NK-92 (cell line): ENCODE results near the gene CYB5R4.

Source experiments
- DNase-seq: peaks from one replicate; lab custom pipeline; 2025; ENCODE audit not compliant: unreplicated experiment; lab: John Stamatoyannopoulos, UW

Gene CYB5R4, protein sequence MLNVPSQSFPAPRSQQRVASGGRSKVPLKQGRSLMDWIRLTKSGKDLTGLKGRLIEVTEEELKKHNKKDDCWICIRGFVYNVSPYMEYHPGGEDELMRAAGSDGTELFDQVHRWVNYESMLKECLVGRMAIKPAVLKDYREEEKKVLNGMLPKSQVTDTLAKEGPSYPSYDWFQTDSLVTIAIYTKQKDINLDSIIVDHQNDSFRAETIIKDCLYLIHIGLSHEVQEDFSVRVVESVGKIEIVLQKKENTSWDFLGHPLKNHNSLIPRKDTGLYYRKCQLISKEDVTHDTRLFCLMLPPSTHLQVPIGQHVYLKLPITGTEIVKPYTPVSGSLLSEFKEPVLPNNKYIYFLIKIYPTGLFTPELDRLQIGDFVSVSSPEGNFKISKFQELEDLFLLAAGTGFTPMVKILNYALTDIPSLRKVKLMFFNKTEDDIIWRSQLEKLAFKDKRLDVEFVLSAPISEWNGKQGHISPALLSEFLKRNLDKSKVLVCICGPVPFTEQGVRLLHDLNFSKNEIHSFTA

DNA sequence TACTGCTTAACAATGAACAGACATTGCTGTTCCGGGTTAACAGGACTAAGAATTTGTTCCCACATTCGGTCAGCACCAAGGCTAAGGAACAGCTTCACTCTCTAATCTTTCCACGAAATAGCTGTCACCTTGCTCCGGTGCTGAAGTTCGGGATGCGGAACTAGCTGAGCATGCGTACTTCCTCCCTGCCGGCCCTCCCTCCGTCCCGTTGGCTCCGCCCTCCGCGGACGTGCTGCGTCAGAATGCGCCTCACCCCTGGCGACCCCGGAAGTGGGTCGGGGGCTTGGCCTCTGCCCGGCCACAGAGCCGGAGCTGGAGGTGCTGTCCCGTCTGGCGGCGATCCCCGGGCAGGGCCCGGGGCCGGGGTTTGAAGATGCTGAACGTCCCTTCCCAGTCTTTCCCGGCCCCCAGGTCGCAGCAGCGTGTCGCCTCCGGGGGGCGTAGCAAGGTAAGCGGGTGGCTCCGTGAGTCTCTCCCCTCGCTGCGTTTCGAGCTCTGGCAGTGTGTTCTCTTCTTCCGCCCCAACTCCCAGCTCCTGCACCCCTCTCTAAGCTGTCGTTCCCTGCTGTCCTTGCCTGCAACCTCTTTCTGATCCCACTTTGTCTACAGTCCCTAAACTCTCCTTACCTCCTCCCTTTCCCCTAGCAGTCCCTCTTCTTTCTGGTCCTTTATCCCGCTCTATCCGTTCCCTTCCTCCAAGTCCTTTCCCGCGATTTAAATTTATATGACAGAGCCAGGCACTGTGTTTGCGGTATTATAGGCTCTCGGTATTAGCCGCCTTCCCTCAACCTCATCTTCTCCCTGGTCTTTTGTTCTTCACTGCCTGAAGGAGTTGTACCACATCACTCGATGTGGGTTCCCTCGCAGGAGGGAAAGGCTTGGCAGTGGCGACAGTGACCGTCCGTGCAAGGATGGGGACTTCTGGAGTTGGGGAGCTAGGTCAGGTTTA lies at the start of gene CYB5R4:
CYB5R4 (plus strand) TSS at position 280 of the 949 bp plus-strand sequence; CDS start at position 374, 94 bp downstream.
- peak; percentile 59 for DNase-seq

DNA sequence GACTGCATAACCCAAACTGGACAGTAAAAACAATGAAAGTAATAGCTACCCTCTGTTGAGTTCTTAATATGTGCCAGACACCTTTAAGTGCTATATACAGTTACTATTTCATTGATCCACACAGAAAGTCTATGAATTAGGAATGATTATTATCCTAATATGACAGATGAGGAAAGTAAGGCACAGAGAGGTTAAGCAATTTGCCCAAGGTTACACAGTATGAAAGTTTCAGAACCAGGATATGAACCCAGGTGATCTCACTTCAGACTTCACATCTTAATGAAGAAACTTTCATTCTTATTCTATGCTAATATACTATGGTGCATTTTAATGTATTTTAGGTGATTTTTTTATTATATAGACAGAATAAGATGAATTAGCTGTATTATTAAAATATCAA lies 46.9 kb upstream of the CYB5R4 start:
- no peak for DNase-seq

DNA sequence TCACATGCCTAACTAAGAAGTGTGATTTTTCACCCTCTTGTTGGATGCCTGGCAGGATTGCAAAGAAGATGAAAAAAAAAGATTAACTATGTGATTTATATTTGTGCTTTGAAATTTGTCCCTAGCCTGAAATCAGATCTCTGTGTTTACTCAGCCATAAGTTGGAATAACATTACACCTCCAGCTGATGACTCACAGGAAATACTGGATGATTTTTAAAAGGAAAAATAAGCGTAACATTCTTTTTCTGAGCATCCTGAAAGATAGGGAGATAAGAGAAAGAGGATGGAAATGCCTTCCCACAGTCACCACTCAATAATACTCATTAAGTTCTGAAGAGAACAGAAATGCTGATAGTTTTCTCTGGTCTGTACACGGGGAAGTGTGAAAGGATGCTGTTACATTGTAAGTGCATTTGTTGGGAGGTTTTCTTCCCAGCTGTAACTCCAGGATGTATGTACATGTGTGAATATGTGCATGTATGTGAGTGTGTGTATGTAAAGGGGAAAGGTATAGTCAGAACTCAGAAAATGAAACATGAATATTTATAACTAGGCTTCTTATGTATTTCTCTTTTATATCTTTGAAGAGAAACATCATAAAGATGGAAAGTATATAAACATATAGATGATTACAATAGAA lies 43.7 kb upstream of the CYB5R4 start:
- DNase-seq = no peak

DNA sequence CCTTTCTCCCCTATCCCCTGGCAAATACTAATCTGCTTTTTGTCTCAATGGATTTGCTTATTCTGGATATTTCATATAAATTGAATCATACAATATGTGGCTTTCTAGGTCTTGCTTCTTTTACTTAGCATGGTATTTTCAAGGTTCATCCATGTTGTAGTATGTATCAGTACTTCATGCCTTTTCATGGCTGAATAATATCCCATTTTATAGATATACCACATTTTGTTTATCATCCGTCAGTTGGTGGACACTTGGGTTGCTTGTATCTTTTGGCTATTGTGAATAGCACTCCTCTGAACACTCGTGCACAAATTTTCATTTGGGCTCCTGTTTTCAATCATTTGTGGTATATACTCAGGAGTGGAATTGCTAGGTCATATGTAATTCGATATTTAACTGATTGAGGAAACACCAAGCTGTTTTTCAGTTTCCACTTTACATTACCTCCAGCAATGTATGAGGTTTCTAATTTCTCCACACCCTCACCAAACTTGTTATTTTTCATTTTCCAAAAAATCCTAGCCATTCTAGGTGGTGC lies 36.8 kb upstream of the CYB5R4 start:
- DNase-seq = no peak

DNA sequence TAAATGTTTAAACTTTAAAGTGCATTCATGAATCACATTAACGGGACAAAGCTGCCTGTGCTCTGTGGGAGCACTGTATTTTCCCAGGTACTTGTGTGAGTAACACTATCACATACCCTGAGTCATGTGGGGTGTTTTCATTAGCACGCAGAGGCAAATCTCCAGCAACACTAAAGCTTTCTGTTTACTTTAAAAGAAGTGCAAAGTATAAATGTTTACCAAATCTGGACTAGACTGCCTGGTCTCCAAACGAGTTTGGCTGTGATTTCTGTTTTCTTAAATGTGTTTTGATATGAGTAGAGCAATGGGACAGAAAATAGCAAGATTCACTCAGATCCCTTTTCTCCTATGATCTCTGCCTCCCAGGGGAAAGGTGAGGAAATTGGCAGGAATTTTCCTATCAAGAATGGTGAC lies 35.1 kb upstream of the CYB5R4 start:
- DNase-seq = no peak

DNA sequence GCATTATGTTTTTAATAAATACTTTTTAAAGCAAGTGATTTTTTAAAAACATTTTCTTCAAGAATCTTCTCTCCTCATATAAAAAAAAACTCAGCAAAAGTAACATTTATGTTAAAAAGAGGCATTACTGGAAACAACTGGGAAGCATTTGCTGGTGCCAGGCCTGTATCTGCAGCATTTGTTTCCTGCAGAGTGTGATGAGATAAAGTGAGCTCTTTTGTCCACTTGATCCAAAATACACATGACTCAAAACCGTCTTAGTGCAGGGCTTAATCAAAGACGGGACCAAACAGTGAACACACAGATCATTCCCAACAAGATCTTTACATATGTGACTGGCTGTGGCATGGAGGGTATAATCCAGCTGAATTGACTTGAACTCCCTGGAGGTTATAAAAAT lies 34.7 kb upstream of the CYB5R4 start:
- DNase-seq = no peak

DNA sequence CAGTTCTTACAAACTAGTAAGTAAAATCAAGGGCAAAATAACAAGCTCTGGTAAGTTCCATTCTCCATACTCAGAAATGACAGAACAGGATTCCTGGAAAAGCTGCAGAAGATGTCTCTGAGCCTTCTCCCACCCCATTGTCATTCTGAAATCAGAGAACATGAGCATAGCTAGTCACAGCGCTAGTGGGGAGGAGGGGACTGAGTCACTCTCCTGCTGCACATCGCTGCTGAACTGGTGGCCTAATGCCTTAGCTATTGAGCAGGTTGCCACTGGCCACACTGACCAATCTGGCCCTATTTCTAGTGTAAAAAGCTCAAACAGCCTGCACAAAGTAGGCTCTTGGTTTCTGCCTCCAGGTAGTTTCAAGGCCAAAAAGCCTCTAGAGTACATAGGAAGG lies 32.4 kb upstream of the CYB5R4 start:
- DNase-seq = no peak

DNA sequence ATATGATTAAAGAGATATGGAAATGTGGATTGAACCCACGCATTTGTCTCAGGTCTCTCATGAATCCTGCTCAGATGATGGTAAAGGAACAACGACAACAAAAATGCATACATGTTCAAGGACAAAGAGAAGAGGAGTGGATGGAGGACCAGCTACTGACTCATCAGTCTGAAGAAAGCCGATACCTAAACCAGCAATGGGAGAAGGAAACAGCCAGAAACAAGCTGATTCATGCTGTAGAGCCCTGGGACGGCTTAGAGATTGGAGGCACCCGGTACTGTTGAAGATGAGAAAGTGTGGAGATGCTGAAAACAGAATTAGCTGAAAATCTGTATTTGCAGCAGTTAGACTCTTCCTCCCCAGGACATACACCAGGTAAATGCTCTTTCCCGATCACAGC lies 20.8 kb upstream of the CYB5R4 start:
- DNase-seq = no peak

DNA sequence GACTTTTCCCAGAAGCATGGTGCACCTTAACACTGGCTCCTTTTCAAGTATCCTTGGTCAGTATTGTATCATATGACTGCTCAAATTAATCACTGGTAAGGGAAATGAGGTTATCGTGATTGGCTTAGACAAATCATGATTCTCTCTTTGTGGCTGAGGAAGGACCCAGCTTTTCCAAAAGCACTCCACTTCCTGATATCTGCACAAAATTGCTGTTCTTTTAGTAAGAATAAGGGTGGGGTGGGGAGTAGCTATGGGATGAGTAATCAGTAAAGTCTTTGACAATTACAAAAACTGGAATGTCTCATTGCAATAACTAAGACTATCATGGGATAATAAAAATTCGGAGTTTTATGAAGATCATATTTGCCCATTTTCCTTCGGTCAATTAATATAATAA lies 15.3 kb upstream of the CYB5R4 start:
- DNase-seq = no peak

DNA sequence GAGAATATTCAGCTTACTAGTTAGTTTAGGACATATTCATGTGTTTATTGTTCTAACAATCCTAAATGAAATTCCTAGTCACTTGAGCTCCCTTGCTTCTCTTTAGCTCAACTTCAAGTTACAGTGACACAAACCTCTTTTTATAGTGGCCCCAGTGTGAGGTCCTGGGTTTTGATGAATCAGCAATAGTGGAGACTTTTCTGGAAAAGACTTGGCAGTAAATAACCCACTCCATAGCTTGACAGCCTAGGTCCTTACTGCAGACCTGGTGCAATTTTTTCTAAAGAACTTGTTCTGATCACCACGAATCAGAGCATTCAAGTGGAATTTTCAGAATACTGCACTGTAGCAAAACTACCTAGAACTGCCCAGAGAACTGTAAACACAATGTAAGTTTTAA lies 13.2 kb upstream of the CYB5R4 start:
- DNase-seq = no peak

DNA sequence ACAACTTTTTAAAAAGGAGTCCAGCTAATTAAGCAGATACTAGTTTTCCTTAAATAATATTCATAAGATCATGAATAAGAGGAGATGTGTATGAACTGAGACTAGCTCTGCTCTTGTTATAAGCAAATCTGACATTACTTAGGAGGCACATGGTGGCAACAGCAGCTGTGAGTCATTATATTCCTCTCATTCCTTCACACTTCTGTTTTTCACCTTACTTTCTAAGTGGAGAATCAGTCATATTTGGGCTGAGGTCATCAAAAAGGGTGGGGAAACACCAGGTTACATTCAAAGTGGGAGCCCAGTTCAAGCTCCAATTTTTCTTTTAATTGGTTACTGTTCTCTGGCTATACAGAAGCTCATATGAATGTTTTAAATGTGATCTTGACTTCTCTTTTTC lies 12.3 kb upstream of the CYB5R4 start:
- no peak for DNase-seq

DNA sequence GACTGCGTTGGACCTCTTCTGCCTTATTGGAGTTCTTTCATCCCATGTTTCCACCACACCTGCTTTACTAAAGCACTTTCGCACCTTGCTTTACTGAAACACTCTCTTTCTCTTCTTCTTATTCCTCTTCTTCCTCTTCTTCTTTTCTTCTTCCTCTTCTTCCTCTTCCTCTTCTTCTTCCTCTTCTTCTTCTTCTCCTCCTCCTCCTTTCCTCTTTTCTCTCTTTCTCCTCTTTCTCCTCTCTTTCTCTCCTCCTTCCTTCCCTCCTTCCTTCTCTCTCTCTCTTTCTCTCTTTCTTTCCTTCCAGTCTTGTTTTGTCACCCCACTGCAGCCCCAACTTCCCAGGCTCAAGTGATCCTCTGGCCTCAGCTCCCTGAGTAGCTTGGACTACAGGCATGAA lies 10.4 kb upstream of the CYB5R4 start:
- no peak for DNase-seq

DNA sequence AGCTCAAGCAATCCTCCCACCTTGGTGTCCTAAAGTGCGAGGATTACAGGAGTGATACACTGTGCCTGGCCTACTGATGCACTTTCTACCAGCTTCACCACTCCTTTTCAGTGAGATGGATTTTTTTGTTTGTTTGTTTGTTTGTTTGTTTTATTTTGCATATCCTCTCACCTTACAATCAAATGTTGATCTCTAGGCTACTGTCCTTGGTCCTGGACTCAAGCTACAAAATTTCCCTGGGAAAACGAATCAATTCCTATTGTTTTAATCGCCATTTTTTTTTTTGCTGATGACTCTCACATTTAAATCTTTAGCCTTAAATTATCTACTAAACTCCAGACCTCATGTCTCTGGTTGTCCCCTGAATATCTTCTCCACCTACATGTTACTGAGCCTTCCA lies 9.9 kb upstream of the CYB5R4 start:
- no peak for DNase-seq

DNA sequence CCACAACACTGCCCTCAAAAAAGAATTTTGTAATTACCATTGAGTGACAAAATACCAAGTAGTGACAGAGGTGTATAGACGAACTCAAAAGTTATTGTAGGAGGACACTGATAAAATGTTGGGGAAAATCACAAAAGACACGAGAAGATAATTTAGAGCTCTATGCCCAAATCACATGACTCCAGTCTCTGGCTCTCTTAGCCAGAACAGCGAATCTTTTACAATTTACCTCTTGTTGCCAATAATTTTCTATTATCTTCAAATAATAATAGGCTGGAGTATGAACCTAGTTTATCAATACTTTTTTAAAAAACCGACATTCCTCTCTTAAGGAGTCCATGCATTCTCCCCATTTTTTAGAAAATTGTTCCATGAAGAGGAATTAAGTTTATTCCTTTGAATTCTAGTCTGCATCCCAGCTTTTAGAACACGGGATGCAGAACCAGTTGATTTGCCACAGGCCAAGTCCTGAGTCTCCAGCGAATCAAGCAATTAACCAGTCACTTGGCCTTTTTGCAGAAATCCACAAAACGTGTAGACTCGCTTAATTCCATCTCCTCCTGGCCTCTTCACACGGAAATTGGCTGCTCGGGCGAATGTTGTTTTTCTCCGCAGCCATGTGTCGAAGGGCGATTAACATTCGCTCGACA lies 6.8 kb upstream of the CYB5R4 start:
- no peak for DNase-seq

DNA sequence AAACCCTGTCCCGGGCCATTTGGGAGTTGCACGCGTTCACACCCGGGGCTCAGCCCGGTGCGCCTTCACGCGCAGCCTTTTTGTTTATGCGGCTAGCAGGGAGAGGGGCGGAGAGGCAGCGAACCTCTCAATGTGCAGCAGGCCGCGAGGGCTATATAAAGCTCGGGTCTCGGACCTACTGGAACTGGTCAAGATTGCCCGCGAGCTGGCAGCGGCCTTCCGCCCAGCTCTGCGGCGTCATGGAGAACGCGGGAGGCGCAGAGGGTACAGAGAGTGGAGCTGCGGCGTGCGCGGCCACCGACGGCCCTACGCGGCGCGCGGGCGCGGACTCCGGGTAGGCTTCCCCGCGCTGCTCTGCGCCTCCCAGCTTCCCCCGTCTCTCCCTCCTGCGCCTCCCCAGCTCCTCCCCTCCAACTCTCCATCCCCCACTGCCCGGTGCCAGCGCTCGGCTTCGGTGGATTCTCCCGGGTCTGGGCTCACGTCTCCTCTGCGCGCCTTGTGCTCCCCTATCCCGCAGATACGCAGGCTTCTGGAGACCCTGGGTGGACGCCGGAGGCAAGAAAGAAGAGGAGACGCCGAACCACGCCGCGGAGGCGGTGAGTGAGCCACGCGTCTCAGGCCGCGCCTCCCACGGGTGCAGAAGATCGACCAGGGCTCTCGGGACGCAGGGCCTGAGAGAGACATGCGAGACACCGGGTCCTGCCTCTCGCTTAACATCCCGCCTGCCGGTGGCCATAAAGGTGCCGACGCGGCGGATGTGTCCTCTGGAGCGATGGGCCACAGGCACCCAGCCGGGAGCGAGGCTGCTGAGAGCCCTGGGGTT lies 6.1 kb upstream of the CYB5R4 start, which contains the start of gene RIPPLY2:
RIPPLY2 (plus strand) TSS at position 183 of the 823 bp plus-strand sequence; CDS start at position 240, 57 bp downstream.
- no peak for DNase-seq

DNA sequence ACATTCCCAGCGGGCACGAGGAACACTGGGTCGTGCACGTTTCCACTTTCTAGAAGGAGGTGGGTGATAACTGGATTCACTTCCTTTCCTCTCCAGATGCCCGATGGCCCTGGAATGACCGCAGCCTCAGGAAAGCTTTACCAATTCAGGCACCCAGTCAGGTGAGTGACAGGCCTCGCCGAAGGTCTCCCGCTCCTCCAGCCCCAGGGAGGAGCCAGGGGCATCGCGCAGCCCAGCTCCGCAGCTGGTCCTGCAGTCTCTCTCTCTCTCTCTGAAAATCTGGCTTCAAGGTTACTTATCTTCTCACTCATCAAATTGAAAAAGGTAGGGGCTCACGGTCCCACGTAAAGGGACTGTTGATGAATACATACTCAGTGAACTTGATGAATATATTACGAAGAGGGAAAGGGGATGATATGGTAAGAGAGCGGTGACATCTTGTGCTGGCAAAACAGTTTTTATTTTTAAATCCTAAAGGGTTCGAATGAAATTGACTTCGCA lies 5.4 kb upstream of the CYB5R4 start:
- DNase-seq = no peak

DNA sequence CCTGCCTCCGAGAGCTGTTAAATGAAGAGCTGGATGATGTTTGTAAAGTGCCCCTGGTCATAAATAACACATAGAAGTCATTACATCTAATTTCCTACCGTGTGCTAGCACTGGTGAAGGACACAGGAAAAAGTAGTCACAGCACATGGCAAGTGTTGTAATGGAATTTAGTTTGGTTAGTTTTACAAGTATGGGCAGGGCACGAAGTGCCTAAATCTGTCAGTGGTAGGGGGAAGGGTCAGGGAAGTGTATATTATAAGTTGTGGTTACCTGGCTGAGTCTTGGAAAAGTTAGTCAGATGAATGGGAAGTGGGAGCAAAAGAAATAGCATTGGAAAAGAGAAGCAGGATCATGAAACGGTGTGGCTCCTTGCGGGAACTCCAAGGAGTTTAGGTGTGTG lies 4.7 kb upstream of the CYB5R4 start:
- DNase-seq = no peak

DNA sequence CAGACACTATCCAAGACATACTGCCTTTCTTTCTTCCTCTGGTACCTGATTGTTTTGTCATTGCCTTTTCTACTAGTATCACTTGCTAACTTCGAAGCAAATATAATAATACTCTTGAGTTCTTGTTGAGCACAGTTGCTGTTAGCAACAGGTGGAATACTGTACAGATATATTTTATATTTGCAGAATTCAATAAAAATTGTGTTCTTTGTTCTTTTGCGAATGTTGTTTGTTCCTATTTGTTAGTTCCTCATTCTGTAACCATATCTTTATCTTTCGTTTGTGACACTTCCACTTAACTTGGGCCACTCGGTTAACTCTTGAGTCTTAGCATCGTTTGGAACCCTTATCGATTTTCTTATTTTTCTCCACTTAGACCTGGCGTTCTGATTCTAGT lies 868 bp downstream of the CYB5R4 start:
- no peak for DNase-seq

DNA sequence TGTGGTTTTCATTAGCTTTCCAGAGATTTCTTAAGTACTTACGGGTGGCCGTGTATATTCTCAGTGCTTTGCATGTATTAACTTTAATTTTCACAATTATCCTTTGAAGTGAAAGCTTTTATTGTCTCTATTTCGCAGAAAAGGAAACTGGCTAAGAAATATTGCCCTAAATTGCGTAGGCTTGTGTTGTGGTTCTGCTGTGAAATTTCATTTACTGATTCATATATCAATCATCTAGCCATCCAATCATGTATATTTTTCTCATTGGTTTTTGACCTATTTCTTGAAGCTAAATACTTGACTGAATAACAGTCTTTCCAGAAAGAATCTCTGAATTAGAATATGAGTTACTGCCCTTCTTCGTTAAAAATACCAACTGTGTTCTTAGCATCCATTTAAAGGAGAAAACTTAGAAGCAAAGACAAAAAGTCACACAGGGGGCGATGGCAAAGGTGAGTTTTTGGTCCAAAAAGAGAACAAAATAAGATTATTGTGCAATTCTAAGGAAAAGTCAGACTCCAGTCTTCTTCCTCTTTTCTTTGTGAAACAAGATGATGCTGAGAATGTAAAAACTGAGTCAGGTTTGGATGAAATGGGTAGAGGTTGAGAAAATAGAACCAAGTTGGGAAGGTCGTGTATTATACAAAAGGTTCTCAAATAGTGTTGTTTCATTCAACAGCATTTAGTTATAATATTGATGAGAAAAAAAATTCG lies 1.4 kb downstream of the CYB5R4 start:
- DNase-seq = no peak
